ENCODE data around the gene GSN. TPM values are rescaled to one million over a fixed set of nuclear protein-coding genes. Genes with fewer than 3 reads are reported as not detected.

Gene GSN
- total and polyA plus RNA-seq, 9 of the 15 experiments (the other 6 are each of a cell fraction or from before 2014, with no cell fraction given) = 0.39 to 16.6 (median 8.2) TPM

- TF ChIP-seq ARID4B (CRISPR knock-in tag; IDR thresholded peaks at IDR 0.05) = 0 out of 2 replicates have a peak, but pooled peaks have one; percentile 13
- peak in 1 of 2 experiments; percentile 65; a peak in 1 of 4 replicates for TF ChIP-seq TRIM24 (IDR thresholded peaks at IDR 0.05)
- TF ChIP-seq ETV5 (CRISPR knock-in tag; IDR thresholded peaks at IDR 0.05; ENCODE audit: low read depth) = no peak
- peak; percentile 98 for TF ChIP-seq BCOR (IDR thresholded peaks at IDR 0.05)
- TF ChIP-seq CXXC5 (CRISPR knock-in tag; IDR thresholded peaks at IDR 0.05) = peak; percentile 13; the same call in 1 of the 2 replicates
- TF ChIP-seq ELF4 (CRISPR knock-in tag; IDR thresholded peaks at IDR 0.05) = no peak
- no peak for TF ChIP-seq HNRNPUL1 (IDR thresholded peaks at IDR 0.05; ENCODE audit: low read length)
- TF ChIP-seq BRD9 (IDR thresholded peaks at IDR 0.05; ENCODE audit: low read depth, partially characterized antibody) = peak; percentile 72
- TF ChIP-seq ZNF668 (CRISPR knock-in tag; IDR thresholded peaks at IDR 0.05) = no peak
- peak; percentile 60; the same call in 1 of the 2 replicates for TF ChIP-seq ZNF263 (CRISPR knock-in tag; IDR thresholded peaks at IDR 0.05; ENCODE audit: borderline replicate concordance)
- TF ChIP-seq ZFP36 (IDR thresholded peaks at IDR 0.05; ENCODE audit: low read depth, low read length, partially characterized antibody) = peak; percentile 93
- TF ChIP-seq YY1 (IDR thresholded peaks at IDR 0.05; ENCODE audit: borderline replicate concordance in 1 of 3, control insufficient read depth in 1 of 3, extremely low read depth in 1 of 3, insufficient read depth in 3 of 3, insufficient read length in 1 of 3, insufficient replicate concordance in 2 of 3, low read depth in 1 of 3, low read length in 2 of 3) = no peak
- TF ChIP-seq, protein P1, sequence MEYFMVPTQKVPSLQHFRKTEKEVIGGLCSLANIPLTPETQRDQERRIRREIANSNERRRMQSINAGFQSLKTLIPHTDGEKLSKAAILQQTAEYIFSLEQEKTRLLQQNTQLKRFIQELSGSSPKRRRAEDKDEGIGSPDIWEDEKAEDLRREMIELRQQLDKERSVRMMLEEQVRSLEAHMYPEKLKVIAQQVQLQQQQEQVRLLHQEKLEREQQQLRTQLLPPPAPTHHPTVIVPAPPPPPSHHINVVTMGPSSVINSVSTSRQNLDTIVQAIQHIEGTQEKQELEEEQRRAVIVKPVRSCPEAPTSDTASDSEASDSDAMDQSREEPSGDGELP (CRISPR knock-in tag; IDR thresholded peaks at IDR 0.05; ENCODE audit: borderline replicate concordance) = 0 out of 2 replicates have a peak, but pooled peaks have one; percentile 27
- peak; percentile 85 for TF ChIP-seq RBM25 (IDR thresholded peaks at IDR 0.05; ENCODE audit: low read depth, low read length, severe bottlenecking)
- peak; percentile 53; the same call in 1 of the 2 replicates for TF ChIP-seq HDGF (IDR thresholded peaks at IDR 0.05)
- TF ChIP-seq KDM1A (IDR thresholded peaks at IDR 0.05) = peak; percentile 65 to 88; a peak in 3 of 4 replicates
- TF ChIP-seq NR1H2 (CRISPR knock-in tag; IDR thresholded peaks at IDR 0.05) = no peak
- no peak for TF ChIP-seq NCOA2 (IDR thresholded peaks at IDR 0.05; ENCODE audit: partially characterized antibody in 2 of 2)
- no peak for TF ChIP-seq SRSF7 (optimal IDR thresholded peaks at IDR 0.05; ENCODE audit: low read depth, low read length)
- TF ChIP-seq HDAC2 (IDR thresholded peaks at IDR 0.05) = peak; percentile 91
- TF ChIP-seq ZNF778 (CRISPR knock-in tag; IDR thresholded peaks at IDR 0.05) = no peak
- TF ChIP-seq ADNP (tag; IDR thresholded peaks at IDR 0.05) = peak; percentile 62; the same call in 1 of the 2 replicates
- peak; percentile 90; the same call in 1 of the 2 replicates for TF ChIP-seq SMARCA5 (IDR thresholded peaks at IDR 0.05)
These were observed 21.2 kb downstream of the GSN start (continued) for GRCh38 chr9:121289026-121289771.

Data from K562 (cell line).